ENCODE results near the gene MBD1.

DNA sequence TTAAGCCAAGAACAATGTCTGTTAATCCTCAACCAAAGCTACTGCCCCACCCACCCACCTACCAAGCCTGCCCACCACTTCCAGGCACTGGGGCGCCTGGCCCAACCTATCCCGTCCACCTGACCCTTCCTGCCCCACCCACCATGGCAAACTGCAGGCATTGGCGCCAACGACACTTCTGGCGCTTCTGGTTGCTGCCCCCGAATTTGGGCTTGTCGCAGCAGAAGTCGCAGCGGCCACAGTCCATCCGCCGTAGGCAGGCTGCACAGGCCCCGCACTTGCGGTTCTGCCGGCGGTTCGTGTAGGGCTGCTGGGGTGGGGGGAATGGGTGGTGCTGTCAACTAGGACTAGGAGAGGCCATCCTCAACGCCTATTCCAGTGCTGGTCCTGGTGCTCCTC is 7.3 kb downstream of the MBD1 start:
- TF ChIP-seq, protein P1, sequence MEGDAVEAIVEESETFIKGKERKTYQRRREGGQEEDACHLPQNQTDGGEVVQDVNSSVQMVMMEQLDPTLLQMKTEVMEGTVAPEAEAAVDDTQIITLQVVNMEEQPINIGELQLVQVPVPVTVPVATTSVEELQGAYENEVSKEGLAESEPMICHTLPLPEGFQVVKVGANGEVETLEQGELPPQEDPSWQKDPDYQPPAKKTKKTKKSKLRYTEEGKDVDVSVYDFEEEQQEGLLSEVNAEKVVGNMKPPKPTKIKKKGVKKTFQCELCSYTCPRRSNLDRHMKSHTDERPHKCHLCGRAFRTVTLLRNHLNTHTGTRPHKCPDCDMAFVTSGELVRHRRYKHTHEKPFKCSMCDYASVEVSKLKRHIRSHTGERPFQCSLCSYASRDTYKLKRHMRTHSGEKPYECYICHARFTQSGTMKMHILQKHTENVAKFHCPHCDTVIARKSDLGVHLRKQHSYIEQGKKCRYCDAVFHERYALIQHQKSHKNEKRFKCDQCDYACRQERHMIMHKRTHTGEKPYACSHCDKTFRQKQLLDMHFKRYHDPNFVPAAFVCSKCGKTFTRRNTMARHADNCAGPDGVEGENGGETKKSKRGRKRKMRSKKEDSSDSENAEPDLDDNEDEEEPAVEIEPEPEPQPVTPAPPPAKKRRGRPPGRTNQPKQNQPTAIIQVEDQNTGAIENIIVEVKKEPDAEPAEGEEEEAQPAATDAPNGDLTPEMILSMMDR (IDR thresholded peaks at IDR 0.05; ENCODE audit: insufficient read depth, low read depth, low read length): no peak
- TF ChIP-seq EZH2 (IDR thresholded peaks at IDR 0.05; ENCODE audit: insufficient read depth, low read length): no peak
